K562 (cell line): ENCODE results near the gene SRPK2.

Experiments used
- EZH2 ChIP-seq: IDR thresholded peaks from 2 replicates; pipeline ENCODE4 v1.6.1; 2012; ENCODE audit warnings: low read depth, mild to moderate bottlenecking, inconsistent platforms, low read length, borderline replicate concordance
- RFX5 ChIP-seq: IDR thresholded peaks from 2 replicates; pipeline ENCODE4 v1.6.1; 2011; ENCODE audit warnings: low read depth, mild to moderate bottlenecking, improper control_type of control experiment, low read length
- TGIF2 ChIP-seq: sonication (generic); formaldehyde crosslinking; IDR thresholded peaks from 2 replicates; pipeline ENCODE4 v1.8.1; 2022; ENCODE audit warnings: mild to moderate bottlenecking, missing genetic modification reagents, moderate library complexity
- ZNF121 ChIP-seq: sonication (generic); formaldehyde crosslinking; conservative IDR thresholded peaks from 2 replicates; pipeline ENCODE4 v1.8.0; 2022; ENCODE audit warnings: missing genetic modification reagents
- TF ChIP-seq, protein P1 (sequence below): fragments of 450-650 bp; IDR thresholded peaks from 2 replicates; pipeline ENCODE4 v1.6.1; 2016; ENCODE audit warnings: low read depth, mild to moderate bottlenecking, moderate library complexity
- TF ChIP-seq, protein P2 (sequence below): sonication (generic); formaldehyde crosslinking; IDR thresholded peaks from 2 replicates; pipeline ENCODE4 v1.8.1; 2023; ENCODE audit warnings: mild to moderate bottlenecking, missing genetic modification reagents, moderate library complexity
- TF ChIP-seq, protein P3 (sequence below), 2 experiments: fragments of 450-650 bp; formaldehyde crosslinking in 1 of 2; IDR thresholded peaks; 2 replicates each; pipeline versions ENCODE4 v1.4.0 to v1.6.1; 2014 to 2020; ENCODE audit warnings: mild to moderate bottlenecking in 2 of 2, borderline replicate concordance in 1 of 2, low read depth in 1 of 2
- TF ChIP-seq, protein P4 (sequence below), 3 experiments: IDR thresholded peaks in 2 of 3; conservative IDR thresholded peaks in 1 of 3; 2 replicates each; pipeline ENCODE4 v1.5.1; 2011 to 2012; ENCODE audit warnings: low read length in 3 of 3, mild to moderate bottlenecking in 3 of 3, control low read depth in 2 of 3, improper control_type of control experiment in 1 of 3, inconsistent platforms in 1 of 3, low read depth in 1 of 3, mixed read lengths in 1 of 3, moderate library complexity in 1 of 3; ENCODE audit not compliant: insufficient read depth in 2 of 3

DNA sequence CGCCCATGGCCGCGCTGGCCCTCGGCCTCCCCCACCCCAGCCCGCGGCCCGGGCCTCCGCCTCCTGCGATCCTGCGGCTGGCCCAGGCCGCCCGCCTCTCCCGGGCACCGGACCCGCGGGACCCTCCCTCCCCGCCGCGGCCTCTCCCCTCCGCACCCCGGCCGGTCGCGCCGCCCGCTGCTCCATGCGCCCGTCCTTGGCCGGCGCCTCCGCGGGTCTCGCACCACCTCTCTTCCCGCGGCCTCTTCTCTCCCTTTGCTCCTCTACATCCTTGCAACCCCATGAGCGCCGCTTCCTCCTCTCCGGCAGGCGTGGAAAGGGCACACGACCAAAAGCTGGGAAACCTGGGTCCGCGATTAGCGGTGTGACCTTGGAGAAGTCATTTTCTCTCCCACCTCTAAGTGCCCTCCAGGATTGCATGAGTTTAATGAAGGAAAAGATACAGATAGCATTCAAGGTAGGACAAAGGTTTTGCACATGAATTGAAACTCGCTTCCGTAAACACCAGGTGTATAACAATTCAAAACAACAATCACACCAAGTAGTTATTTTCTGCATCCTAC, 448 bp upstream of the SRPK2 start:
- TF ChIP-seq RFX5 (no peak), EZH2 (no peak), ZNF121 (CRISPR knock-in tag) (no peak), TGIF2 (CRISPR knock-in tag) (no peak)
- TF ChIP-seq, protein P1, sequence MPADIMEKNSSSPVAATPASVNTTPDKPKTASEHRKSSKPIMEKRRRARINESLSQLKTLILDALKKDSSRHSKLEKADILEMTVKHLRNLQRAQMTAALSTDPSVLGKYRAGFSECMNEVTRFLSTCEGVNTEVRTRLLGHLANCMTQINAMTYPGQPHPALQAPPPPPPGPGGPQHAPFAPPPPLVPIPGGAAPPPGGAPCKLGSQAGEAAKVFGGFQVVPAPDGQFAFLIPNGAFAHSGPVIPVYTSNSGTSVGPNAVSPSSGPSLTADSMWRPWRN = no peak
- TF ChIP-seq, protein P2, sequence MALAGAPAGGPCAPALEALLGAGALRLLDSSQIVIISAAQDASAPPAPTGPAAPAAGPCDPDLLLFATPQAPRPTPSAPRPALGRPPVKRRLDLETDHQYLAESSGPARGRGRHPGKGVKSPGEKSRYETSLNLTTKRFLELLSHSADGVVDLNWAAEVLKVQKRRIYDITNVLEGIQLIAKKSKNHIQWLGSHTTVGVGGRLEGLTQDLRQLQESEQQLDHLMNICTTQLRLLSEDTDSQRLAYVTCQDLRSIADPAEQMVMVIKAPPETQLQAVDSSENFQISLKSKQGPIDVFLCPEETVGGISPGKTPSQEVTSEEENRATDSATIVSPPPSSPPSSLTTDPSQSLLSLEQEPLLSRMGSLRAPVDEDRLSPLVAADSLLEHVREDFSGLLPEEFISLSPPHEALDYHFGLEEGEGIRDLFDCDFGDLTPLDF (CRISPR knock-in tag) = no peak
- TF ChIP-seq, protein P3, sequence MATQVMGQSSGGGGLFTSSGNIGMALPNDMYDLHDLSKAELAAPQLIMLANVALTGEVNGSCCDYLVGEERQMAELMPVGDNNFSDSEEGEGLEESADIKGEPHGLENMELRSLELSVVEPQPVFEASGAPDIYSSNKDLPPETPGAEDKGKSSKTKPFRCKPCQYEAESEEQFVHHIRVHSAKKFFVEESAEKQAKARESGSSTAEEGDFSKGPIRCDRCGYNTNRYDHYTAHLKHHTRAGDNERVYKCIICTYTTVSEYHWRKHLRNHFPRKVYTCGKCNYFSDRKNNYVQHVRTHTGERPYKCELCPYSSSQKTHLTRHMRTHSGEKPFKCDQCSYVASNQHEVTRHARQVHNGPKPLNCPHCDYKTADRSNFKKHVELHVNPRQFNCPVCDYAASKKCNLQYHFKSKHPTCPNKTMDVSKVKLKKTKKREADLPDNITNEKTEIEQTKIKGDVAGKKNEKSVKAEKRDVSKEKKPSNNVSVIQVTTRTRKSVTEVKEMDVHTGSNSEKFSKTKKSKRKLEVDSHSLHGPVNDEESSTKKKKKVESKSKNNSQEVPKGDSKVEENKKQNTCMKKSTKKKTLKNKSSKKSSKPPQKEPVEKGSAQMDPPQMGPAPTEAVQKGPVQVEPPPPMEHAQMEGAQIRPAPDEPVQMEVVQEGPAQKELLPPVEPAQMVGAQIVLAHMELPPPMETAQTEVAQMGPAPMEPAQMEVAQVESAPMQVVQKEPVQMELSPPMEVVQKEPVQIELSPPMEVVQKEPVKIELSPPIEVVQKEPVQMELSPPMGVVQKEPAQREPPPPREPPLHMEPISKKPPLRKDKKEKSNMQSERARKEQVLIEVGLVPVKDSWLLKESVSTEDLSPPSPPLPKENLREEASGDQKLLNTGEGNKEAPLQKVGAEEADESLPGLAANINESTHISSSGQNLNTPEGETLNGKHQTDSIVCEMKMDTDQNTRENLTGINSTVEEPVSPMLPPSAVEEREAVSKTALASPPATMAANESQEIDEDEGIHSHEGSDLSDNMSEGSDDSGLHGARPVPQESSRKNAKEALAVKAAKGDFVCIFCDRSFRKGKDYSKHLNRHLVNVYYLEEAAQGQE (IDR thresholded peaks at IDR 0.05; ENCODE audit: borderline replicate concordance) = no peak
- TF ChIP-seq, protein P3 (CRISPR knock-in tag; IDR thresholded peaks at IDR 0.05; ENCODE audit: low read depth) = 0 out of 2 replicates have a peak, but pooled peaks have one; percentile 30
- TF ChIP-seq, protein P4, sequence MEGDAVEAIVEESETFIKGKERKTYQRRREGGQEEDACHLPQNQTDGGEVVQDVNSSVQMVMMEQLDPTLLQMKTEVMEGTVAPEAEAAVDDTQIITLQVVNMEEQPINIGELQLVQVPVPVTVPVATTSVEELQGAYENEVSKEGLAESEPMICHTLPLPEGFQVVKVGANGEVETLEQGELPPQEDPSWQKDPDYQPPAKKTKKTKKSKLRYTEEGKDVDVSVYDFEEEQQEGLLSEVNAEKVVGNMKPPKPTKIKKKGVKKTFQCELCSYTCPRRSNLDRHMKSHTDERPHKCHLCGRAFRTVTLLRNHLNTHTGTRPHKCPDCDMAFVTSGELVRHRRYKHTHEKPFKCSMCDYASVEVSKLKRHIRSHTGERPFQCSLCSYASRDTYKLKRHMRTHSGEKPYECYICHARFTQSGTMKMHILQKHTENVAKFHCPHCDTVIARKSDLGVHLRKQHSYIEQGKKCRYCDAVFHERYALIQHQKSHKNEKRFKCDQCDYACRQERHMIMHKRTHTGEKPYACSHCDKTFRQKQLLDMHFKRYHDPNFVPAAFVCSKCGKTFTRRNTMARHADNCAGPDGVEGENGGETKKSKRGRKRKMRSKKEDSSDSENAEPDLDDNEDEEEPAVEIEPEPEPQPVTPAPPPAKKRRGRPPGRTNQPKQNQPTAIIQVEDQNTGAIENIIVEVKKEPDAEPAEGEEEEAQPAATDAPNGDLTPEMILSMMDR (IDR thresholded peaks at IDR 0.05 in 2 of 3, conservative IDR thresholded peaks at IDR 0.05 in 1 of 3; ENCODE audit: insufficient read depth in 2 of 3, low read depth in 1 of 3, low read length in 3 of 3) = peak in 2 of 3 experiments; percentile 4 to 23; a peak in 1 of 6 replicates
